Measurements from ENCODE around the gene HTR3B.
A peak's percentile ranks its signal among the peaks of the same experiment; 100 is the strongest.

HTR3B gene

DNA sequence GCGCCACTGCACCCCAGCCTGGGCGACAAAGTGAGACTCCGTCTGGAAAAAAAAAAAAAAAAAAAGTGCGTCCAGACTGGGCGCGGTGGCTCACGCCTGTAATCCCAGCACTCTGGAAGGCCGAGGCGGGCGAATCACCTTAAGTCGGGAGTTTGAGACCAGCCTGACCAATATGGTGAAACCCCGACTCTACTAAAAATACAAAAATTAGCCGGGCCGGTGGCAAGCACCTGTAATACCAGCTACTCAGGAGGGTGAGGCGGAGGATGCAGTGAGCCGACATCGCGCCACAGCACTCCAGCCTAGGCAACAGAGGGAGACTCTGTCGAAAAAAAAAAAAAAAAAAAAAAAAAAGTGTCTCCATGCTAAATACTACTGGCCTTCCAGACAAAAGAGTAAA, 30.5 kb upstream of the HTR3B start:
- Histone ChIP-seq H3K9me2 (replicated peaks; ENCODE audit: low read depth, low read length) (no peaks in the 10 kb centered on the region), H3K27me3 (ENCODE audit: insufficient read depth, low read length, poor library complexity, severe bottlenecking) (no peaks in the 10 kb centered on the region), H2AFZ (ENCODE audit: low read length) (no peak overlapping the region), H3K4me1 (ENCODE audit: insufficient read depth, low read length, poor library complexity, severe bottlenecking) (peaks cover 57% of the 10 kb centered on the region), H3K9me3 (ENCODE audit: insufficient read depth, low read depth, low read length) (no peaks in the 10 kb centered on the region), H3K4me3 (ENCODE audit: low read length, poor library complexity, severe bottlenecking) (peak overlapping the region; percentile 94), H3K4me2 (ENCODE audit: low read depth, low read length, poor library complexity, severe bottlenecking) (peak overlapping the region; percentile 90), H3K79me2 (ENCODE audit: insufficient read depth, low read length) (peaks cover 68% of the 10 kb centered on the region), H3K36me3 (ENCODE audit: insufficient read depth, low read length) (no peaks in the 10 kb centered on the region), H3K9ac (ENCODE audit: low read depth, low read length, poor library complexity, severe bottlenecking) (peak overlapping the region; percentile 73), H3F3A (ENCODE audit: low read depth) (no peaks in the 10 kb centered on the region), H4K20me1 (ENCODE audit: insufficient read depth, low read length, poor library complexity, severe bottlenecking) (peaks cover 21% of the 10 kb centered on the region)
- TF ChIP-seq EZH2phosphoT487 (IDR thresholded peaks at IDR 0.05; ENCODE audit: borderline replicate concordance) = no peak
- TF ChIP-seq, protein P1, sequence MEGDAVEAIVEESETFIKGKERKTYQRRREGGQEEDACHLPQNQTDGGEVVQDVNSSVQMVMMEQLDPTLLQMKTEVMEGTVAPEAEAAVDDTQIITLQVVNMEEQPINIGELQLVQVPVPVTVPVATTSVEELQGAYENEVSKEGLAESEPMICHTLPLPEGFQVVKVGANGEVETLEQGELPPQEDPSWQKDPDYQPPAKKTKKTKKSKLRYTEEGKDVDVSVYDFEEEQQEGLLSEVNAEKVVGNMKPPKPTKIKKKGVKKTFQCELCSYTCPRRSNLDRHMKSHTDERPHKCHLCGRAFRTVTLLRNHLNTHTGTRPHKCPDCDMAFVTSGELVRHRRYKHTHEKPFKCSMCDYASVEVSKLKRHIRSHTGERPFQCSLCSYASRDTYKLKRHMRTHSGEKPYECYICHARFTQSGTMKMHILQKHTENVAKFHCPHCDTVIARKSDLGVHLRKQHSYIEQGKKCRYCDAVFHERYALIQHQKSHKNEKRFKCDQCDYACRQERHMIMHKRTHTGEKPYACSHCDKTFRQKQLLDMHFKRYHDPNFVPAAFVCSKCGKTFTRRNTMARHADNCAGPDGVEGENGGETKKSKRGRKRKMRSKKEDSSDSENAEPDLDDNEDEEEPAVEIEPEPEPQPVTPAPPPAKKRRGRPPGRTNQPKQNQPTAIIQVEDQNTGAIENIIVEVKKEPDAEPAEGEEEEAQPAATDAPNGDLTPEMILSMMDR (conservative IDR thresholded peaks at IDR 0.05; ENCODE audit: low read length) = no peak

DNA sequence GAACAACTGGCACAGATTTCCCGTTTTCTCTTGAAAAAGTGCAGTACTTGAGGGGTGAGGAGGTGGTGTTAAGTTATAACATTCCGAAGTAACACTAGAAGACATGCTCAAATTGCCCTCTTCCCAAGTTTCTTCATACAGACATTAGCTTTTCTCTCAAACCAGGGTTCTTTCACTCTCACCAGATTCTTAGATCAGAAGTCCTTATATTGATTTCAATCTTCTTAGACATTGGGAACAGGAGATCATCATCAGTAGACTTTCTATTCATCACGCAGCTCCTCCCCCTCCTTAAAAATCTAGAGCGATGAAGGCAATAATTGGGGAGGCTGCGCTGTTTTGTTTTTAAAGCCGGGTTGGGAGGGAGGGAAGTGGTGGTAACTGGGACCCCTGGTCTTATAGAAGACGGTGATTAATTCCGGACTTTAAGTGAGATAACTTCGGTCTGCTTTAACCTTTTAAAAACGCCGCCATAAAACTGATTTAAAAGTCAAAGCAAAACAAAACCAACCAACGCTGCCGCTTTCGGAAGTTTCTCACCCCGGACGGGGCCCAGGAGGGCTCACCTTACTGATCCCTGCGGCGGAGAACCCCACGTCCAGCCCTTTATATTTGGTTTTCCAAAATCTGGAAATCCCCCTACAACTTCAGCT, 29.9 kb upstream of the HTR3B start:
- Histone ChIP-seq H3K4me1 (ENCODE audit: insufficient read depth, low read length, poor library complexity, severe bottlenecking) (peaks cover 57% of the 10 kb centered on the region), H3K36me3 (ENCODE audit: insufficient read depth, low read length) (no peaks in the 10 kb centered on the region), H3F3A (ENCODE audit: low read depth) (no peaks in the 10 kb centered on the region), H3K4me2 (ENCODE audit: low read depth, low read length, poor library complexity, severe bottlenecking) (peak overlapping the region; percentile 90), H3K27me3 (ENCODE audit: insufficient read depth, low read length, poor library complexity, severe bottlenecking) (no peaks in the 10 kb centered on the region), H2AFZ (ENCODE audit: low read length) (peak overlapping the region; percentile 87), H4K20me1 (ENCODE audit: insufficient read depth, low read length, poor library complexity, severe bottlenecking) (peaks cover 21% of the 10 kb centered on the region), H3K79me2 (ENCODE audit: insufficient read depth, low read length) (peaks cover 68% of the 10 kb centered on the region), H3K9me2 (replicated peaks; ENCODE audit: low read depth, low read length) (no peaks in the 10 kb centered on the region), H3K4me3 (ENCODE audit: low read length, poor library complexity, severe bottlenecking) (peak overlapping the region; percentile 94), H3K9me3 (ENCODE audit: insufficient read depth, low read depth, low read length) (no peaks in the 10 kb centered on the region), H3K9ac (ENCODE audit: low read depth, low read length, poor library complexity, severe bottlenecking) (peak overlapping the region; percentile 73)
- TF ChIP-seq EZH2phosphoT487 (IDR thresholded peaks at IDR 0.05; ENCODE audit: borderline replicate concordance) = no peak
- TF ChIP-seq, protein P1 (conservative IDR thresholded peaks at IDR 0.05; ENCODE audit: low read length) = no peak

DNA sequence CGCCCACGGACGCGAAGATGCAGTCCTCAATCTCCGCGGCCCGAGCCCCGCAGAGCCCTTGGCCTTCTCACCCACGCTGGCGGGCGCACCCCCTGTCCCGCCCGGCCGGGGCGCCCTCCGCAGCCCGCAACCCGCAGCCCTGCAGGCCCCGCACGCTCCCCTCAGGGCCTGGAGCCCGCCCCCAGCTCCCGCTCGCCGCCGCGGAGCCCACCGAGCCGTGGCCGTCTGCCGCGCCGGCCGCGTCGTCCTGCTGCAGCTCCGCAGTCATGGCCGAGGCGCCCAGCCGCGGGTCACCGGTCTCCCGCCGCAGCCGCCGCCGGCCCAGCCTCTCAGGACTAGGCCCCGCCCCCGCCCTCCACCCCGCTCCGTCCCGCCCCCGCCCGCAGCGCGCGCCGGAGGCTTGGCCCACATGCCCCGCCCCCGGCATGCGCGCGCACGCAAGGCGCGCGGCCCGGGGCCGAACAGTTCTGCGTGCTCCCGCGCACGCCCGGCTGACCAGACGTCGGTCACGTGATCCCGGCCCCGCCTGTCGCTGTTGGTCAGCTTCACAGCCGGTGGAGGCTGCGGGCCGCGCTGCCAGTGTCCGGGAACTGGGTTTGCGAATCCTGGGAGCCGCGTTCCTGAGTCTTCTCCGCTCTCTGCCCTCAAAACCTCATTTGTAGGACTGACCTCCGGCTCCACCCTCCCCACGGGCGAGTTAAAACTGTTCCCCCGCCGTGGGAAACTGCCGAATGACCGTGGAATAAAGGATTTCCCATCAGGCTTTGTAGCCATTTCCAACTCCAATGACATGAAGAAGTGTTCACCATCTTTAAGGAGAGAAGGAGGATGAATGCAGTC, 29.1 kb upstream of the HTR3B start, which contains the start of gene USP28:
Gene USP28 (minus strand): TSS at position 339 of the 840 bp plus-strand sequence. CDS start 71 bp downstream, at position 268.
- Histone ChIP-seq H3K79me2 (ENCODE audit: insufficient read depth, low read length) (peaks cover 66% of the 10 kb centered on the region), H4K20me1 (ENCODE audit: insufficient read depth, low read length, poor library complexity, severe bottlenecking) (peaks cover 20% of the 10 kb centered on the region), H3K4me3 (ENCODE audit: low read length, poor library complexity, severe bottlenecking) (peak within 1 kb of the TSS; percentile 94), H3K36me3 (ENCODE audit: insufficient read depth, low read length) (no peaks in the 10 kb centered on the region), H3K9ac (ENCODE audit: low read depth, low read length, poor library complexity, severe bottlenecking) (peak within 1 kb of the TSS; percentile 86), H3K4me1 (ENCODE audit: insufficient read depth, low read length, poor library complexity, severe bottlenecking) (peaks cover 57% of the 10 kb centered on the region), H3K4me2 (ENCODE audit: low read depth, low read length, poor library complexity, severe bottlenecking) (peak within 1 kb of the TSS; percentile 90), H2AFZ (ENCODE audit: low read length) (peak within 1 kb of the TSS; percentile 95), H3K9me3 (ENCODE audit: insufficient read depth, low read depth, low read length) (no peaks in the 10 kb centered on the region), H3F3A (ENCODE audit: low read depth) (no peaks in the 10 kb centered on the region), H3K27me3 (ENCODE audit: insufficient read depth, low read length, poor library complexity, severe bottlenecking) (no peaks in the 10 kb centered on the region), H3K9me2 (replicated peaks; ENCODE audit: low read depth, low read length) (no peaks in the 10 kb centered on the region)
- TF ChIP-seq EZH2phosphoT487 (IDR thresholded peaks at IDR 0.05; ENCODE audit: borderline replicate concordance) = no peak
- TF ChIP-seq, protein P1 (conservative IDR thresholded peaks at IDR 0.05; ENCODE audit: low read length) = no peak
